ENCODE data around the gene CNOT6L. TPM values are rescaled to one million over a fixed set of nuclear protein-coding genes. Genes with fewer than 3 reads are reported as not detected.

Gene CNOT6L
- total and polyA plus RNA-seq, 8 donors = 2.2 to 38.7 (median 24.8) TPM

DNA sequence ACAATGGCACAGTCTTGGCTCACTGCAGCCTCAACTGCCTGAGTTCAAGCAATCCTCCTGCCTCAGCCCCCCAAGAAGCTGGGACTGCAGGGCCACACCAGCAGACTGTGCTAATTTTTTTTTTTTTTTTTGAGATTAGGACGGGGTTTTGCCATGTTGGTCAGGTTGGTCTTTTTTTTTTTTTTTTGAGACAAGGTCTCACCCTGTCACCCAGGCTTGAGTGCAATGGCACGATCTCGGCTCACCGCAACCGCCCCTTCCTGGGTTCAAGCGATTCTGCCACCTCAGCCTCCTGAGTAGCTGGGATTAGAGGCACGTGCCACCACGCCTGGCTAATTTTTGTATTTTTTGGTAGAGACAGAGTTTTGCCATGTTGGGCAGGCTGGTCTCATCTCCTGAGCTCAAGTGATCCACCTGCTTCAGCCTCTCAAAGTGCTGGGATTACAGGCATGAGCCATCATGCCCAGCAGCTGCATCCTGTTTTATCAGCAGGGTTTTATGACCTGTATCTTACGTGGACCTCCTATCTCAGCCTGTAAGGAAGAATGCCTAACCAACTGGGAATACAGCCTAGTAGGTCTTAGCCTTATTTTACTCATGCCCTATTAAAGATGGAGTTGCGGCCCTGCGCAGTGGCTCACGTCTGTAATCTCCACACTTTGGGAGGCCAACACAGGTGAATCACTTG, 30.3 kb upstream of the CNOT6L start:
- no peak for ATAC-seq
- no peaks in the 10 kb centered on the region for H3K36me3 ChIP-seq
- intact Hi-C loops (cut with DNase I) = no loop called here
- no peak overlapping the region for H3K4me3 ChIP-seq
- no peak overlapping the region for H3K27ac ChIP-seq
- H3K27me3 ChIP-seq = no peaks in the 10 kb centered on the region
- FAIRE-seq = no peak
- TF ChIP-seq, protein P1, sequence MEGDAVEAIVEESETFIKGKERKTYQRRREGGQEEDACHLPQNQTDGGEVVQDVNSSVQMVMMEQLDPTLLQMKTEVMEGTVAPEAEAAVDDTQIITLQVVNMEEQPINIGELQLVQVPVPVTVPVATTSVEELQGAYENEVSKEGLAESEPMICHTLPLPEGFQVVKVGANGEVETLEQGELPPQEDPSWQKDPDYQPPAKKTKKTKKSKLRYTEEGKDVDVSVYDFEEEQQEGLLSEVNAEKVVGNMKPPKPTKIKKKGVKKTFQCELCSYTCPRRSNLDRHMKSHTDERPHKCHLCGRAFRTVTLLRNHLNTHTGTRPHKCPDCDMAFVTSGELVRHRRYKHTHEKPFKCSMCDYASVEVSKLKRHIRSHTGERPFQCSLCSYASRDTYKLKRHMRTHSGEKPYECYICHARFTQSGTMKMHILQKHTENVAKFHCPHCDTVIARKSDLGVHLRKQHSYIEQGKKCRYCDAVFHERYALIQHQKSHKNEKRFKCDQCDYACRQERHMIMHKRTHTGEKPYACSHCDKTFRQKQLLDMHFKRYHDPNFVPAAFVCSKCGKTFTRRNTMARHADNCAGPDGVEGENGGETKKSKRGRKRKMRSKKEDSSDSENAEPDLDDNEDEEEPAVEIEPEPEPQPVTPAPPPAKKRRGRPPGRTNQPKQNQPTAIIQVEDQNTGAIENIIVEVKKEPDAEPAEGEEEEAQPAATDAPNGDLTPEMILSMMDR (IDR thresholded peaks at IDR 0.05) = no peak
- H3K9me3 ChIP-seq = no peaks in the 10 kb centered on the region
- H3K4me1 ChIP-seq = no peaks in the 10 kb centered on the region
- 83 to 89% methylated on average over 12 of the region's 12 CpGs for WGBS, 2 donors
- no peak for DNase-seq

GRCh38 chr4:77848508-77848907, 29.3 kb upstream of the CNOT6L start:
- Histone ChIP-seq H3K4me1 (no peaks in the 10 kb centered on the region), H3K27me3 (no peaks in the 10 kb centered on the region), H3K4me3 (no peak overlapping the region), H3K27ac (no peak overlapping the region), H3K9me3 (no peaks in the 10 kb centered on the region), H3K36me3 (no peaks in the 10 kb centered on the region)
- DNase-seq (no peak), ATAC-seq (no peak), FAIRE-seq (no peak)
- WGBS, 2 donors = 86 to 93% methylated on average over 6 of the region's 6 CpGs
- TF ChIP-seq, protein P1 (IDR thresholded peaks at IDR 0.05) = no peak
- intact Hi-C loops (cut with DNase I) = no loop called here

DNA sequence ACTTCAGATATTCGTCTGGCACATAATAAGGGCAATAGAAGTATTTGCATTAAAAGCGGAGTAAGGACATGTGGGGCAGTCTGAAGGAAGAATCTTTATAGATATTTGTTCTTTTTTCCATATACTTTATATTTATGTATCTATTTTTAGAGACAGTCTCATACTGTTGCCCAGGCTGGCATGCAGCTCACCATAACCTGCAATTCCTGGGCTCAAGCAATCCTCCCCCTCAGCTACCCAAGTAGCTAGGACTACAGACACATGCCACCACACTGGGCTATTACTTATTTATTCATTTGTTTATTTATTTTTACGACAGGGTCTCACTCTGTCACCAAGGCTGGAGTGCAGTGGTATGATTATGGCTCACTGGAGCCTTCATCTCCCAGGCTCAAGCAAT, 26.8 kb upstream of the CNOT6L start:
- Histone ChIP-seq H3K27ac (no peak overlapping the region), H3K9me3 (no peaks in the 10 kb centered on the region), H3K4me3 (no peak overlapping the region), H3K4me1 (no peaks in the 10 kb centered on the region), H3K36me3 (no peaks in the 10 kb centered on the region), H3K27me3 (no peaks in the 10 kb centered on the region)
- no peak for FAIRE-seq
- 79 to 81% methylated on average over 3 of the region's 3 CpGs for WGBS, 2 donors
- ATAC-seq = no peak
- DNase-seq = no peak
- TF ChIP-seq, protein P1 (IDR thresholded peaks at IDR 0.05) = no peak
- intact Hi-C loops (cut with DNase I) = no loop called here

- Histone ChIP-seq H3K27me3 (no peaks in the 10 kb centered on the region), H3K4me3 (no peak overlapping the region), H3K36me3 (no peaks in the 10 kb centered on the region), H3K4me1 (no peaks in the 10 kb centered on the region), H3K27ac (no peak overlapping the region), H3K9me3 (no peaks in the 10 kb centered on the region)
- WGBS, 2 donors = 82 to 86% methylated on average over 1 of the region's 1 CpG
- ATAC-seq = no peak
- no peak for FAIRE-seq
- intact Hi-C loops (cut with DNase I) = no loop called here
- no peak for DNase-seq
- TF ChIP-seq, protein P1 (IDR thresholded peaks at IDR 0.05) = no peak
Measured at GRCh38 chr4:77845400-77845799, 26.2 kb upstream of the CNOT6L start.

- intact Hi-C loops (cut with DNase I) = no loop called here
- ATAC-seq = no peak
Measured at GRCh38 chr4:77844363-77844762, 25.2 kb upstream of the CNOT6L start.

More at GRCh38 chr4:77844363-77844762, 25.2 kb upstream of the CNOT6L start:
- DNase-seq = no peak
- Histone ChIP-seq H3K4me3 (no peak overlapping the region), H3K9me3 (no peaks in the 10 kb centered on the region), H3K27ac (no peak overlapping the region), H3K27me3 (no peaks in the 10 kb centered on the region), H3K4me1 (no peaks in the 10 kb centered on the region), H3K36me3 (no peaks in the 10 kb centered on the region)
- WGBS, 2 donors = 93 to 94% methylated on average over 1 of the region's 1 CpG
- no peak for FAIRE-seq
- TF ChIP-seq, protein P1 (IDR thresholded peaks at IDR 0.05) = no peak
